Activated CD4-positive, alpha-beta T cell treated with anti-CD3 and anti-CD28 coated beads for 36 hours (primary cell): ENCODE data around the gene EXOSC9. TPM values are rescaled to one million over a fixed set of nuclear protein-coding genes. Genes with fewer than 3 reads are reported as not detected.
A peak's percentile ranks its signal among the peaks of the same experiment; 100 is the strongest.

ENCODE experiments used
- ATAC-seq: fragments of 200-7000 bp; cut with Tn5 transposase; one replicate; pipeline ENCODE4 v1.10.0; 2021; ENCODE audit warnings: mild to moderate bottlenecking, moderate library complexity
- CTCF ChIA-PET: fragments of 350-600 bp; sonication (Branson Sonifier 250); formaldehyde crosslinking; loops from one replicate; lab custom pipeline; 2021; ENCODE audit warnings: antibody characterized with exemption; lab: Charles Lee
- POLR2A ChIA-PET: fragments of 350-600 bp; sonication (Branson Sonifier 250); formaldehyde crosslinking; loops from one replicate; lab custom pipeline; 2021; ENCODE audit warnings: antibody characterized with exemption, inconsistent platforms; lab: Charles Lee
- DNase-seq: peaks from one replicate; pipeline ENCODE4 v3.0.0-alpha.2; 2020
- H3K27ac Mint-ChIP-seq: one replicate; pipeline ENCODE4 v1.8.0; 2021; ENCODE audit warnings: mixed read lengths
- H3K27me3 Mint-ChIP-seq: one replicate; pipeline ENCODE4 v1.8.0; 2021; ENCODE audit warnings: mixed read lengths
- H3K36me3 Mint-ChIP-seq: one replicate; pipeline ENCODE4 v1.8.0; 2021; ENCODE audit warnings: low read depth, mixed read lengths
- H3K4me1 Mint-ChIP-seq: one replicate; pipeline ENCODE4 v1.8.0; 2021; ENCODE audit warnings: mixed read lengths
- H3K4me3 Mint-ChIP-seq: one replicate; pipeline ENCODE4 v1.8.0; 2021; ENCODE audit warnings: mild to moderate bottlenecking, moderate library complexity, mixed read lengths
- H3K9me3 Mint-ChIP-seq: one replicate; pipeline ENCODE4 v1.8.0; 2021; ENCODE audit warnings: low read depth, mixed read lengths
- intact Hi-C, 2 experiments: fragments of 100-400 bp; cut with DNase I in 1 of 2; cut with micrococcal nuclease in 1 of 2; formaldehyde crosslinking; loops; one replicate each; pipeline versions ENCODE4 v1.14.2 to v1.15.1; 2022 to 2024; cut with DNase I, micrococcal nuclease
- total RNA-seq, 2 experiments: library from RNA; stranded (reverse); gene quantifications; one replicate each; pipeline ENCODE4 v1.2.3, GENCODE V29; 2021

Gene EXOSC9
- total RNA-seq, 2 experiments from 2014 or later = 85.4 to 94.5 TPM

GRCh38 chr4:121824171-121824527, 23.0 kb downstream of the EXOSC9 start:
- Mint-ChIP-seq H3K27ac (peak overlapping the region; percentile 88), H3K4me3 (peak overlapping the region; percentile 97), H3K9me3 (no peaks in the 10 kb centered on the region), H3K4me1 (peaks cover 14% of the 10 kb centered on the region), H3K27me3 (no peaks in the 10 kb centered on the region), H3K36me3 (peaks cover 38% of the 10 kb centered on the region)
- ChIA-PET POLR2A (interaction anchor here (1.1 to 1.2 kb wide), 2 partner anchors 11 to 23 kb away, joined by 3 to 5 read pairs; partner anchors contain the start of gene EXOSC9), CTCF (interaction anchor here (0.6 to 2.1 kb wide), 8 partner anchors 11 to 884 kb away, joined by 3 to 6 read pairs (median 3); partner anchors contain the start of gene EXOSC9)
- intact Hi-C loops = loop anchor here (1.0 to 10.0 kb wide), 6 partner anchors 46 to 1101 kb away; partner anchors contain the start of genes BBS7 (in 2 of the 2), BLTP1 (in 2 of the 2), ANXA5 (in 1 of the 2) and BBS12 (in 1 of the 2)
- DNase-seq = no peak
- no peak for ATAC-seq

DNA sequence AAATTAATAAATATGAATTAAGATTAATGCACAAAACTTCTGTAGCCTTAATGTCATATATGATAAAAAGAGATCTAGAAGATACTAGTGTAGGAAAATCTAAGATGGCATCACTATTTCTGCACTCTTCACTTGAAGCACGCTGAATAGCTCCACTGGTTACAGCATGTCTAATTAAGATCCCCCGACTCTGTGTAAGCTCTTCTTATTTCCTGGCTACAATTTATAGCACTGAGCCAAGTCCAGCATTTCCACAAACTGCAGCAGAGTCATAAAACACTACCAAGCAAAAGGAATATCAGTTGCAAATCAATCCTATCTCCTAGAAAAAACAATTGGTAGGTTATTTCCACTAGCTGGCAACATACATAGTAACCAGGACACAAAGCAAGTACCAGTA, 23.8 kb downstream of the EXOSC9 start:
- CTCF ChIA-PET = interaction anchor here (0.7 to 2.1 kb wide), 6 partner anchors 11 to 517 kb away, joined by 3 to 6 read pairs (median 4); partner anchors contain the start of gene EXOSC9
- peaks cover 10% of the 10 kb centered on the region for H3K4me1 Mint-ChIP-seq
- no peak overlapping the region for H3K4me3 Mint-ChIP-seq
- DNase-seq (no peak), ATAC-seq (no peak)
- H3K9me3 Mint-ChIP-seq = no peaks in the 10 kb centered on the region
- intact Hi-C loops = loop anchor here (1.0 to 10.0 kb wide), 6 partner anchors 45 to 1100 kb away; partner anchors contain the start of genes BBS7 (in 2 of the 2), BLTP1 (in 2 of the 2), ANXA5 (in 1 of the 2) and BBS12 (in 1 of the 2)
- no peak overlapping the region for H3K27ac Mint-ChIP-seq
- no peaks in the 10 kb centered on the region for H3K27me3 Mint-ChIP-seq
- POLR2A ChIA-PET = interaction anchor here (0.6 to 1.2 kb wide), 4 partner anchors 12 to 129 kb away, joined by 3 to 6 read pairs (median 4); partner anchors contain the start of gene EXOSC9
- H3K36me3 Mint-ChIP-seq = peaks cover 31% of the 10 kb centered on the region

DNA sequence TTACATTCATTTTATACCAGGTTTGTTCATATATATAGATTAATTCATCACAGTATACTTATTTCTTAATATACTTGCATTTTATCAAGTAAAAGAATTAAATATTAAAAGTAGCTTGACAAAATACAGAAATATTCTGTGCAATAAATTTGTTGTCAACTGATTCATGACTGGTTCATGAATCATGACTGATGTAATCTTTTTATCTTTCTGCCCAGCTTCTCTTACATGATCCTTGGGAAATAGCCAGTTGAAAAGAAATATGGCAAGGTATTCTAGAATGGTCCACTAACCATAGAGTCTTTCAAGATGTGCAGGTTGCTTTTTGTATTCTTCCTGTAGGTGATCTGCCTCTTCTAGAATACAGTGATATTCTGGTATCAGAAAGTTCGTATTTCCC, 26.7 kb downstream of the EXOSC9 start:
- Mint-ChIP-seq H3K4me3 (no peak overlapping the region), H3K36me3 (peaks cover 12% of the 10 kb centered on the region), H3K27me3 (no peaks in the 10 kb centered on the region), H3K9me3 (no peaks in the 10 kb centered on the region), H3K27ac (no peak overlapping the region), H3K4me1 (no peaks in the 10 kb centered on the region)
- POLR2A ChIA-PET = no interaction called here
- no peak for ATAC-seq
- intact Hi-C loops = loop anchor here in 1 of 2 experiments (10.0 kb wide), 1 partner anchor 1097 kb away; the partner anchor contains the start of gene NUDT6
- CTCF ChIA-PET = interaction anchor here (0.9 to 2.5 kb wide), 3 partner anchors 8 to 73 kb away, joined by 3 to 6 read pairs (median 5); partner anchors contain the start of gene BBS7
- no peak for DNase-seq

DNA sequence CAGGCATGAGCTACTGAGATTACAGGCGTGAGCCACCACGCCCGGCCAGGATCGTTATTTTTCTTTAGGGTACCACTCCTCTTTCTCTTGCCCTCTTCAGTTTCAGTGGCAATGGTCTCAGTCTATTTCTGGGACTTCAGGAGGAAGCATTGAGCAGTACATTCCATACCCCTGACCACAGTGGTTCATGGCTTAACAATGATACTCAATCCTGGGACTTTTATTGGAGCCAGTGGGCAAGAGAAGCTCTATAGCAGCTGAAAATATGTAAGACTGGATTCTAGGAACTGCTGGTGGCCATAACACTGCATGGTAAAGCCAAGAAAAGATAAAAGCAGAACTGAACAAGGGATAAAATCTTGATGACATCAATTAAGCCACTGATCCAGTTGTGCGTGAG, 28.4 kb downstream of the EXOSC9 start:
- CTCF ChIA-PET = interaction anchor here (0.7 kb wide), 1 partner anchor 112 kb away, joined by 5 read pairs; no protein-coding TSS in a partner anchor
- Mint-ChIP-seq H3K27ac (no peak overlapping the region), H3K27me3 (no peaks in the 10 kb centered on the region), H3K9me3 (no peaks in the 10 kb centered on the region), H3K36me3 (peaks cover 6% of the 10 kb centered on the region), H3K4me1 (no peaks in the 10 kb centered on the region), H3K4me3 (no peak overlapping the region)
- ATAC-seq = no peak
- POLR2A ChIA-PET = interaction anchor here (0.6 kb wide), 2 partner anchors 457 to 1408 kb away, joined by 4 to 7 read pairs; no protein-coding TSS in a partner anchor
- intact Hi-C loops = loop anchor here in 1 of 2 experiments (10.0 kb wide), 1 partner anchor 1095 kb away; the partner anchor contains the start of gene NUDT6
- no peak for DNase-seq

- ChIA-PET CTCF (interaction anchor here (0.9 kb wide), 1 partner anchor 12 kb away, joined by 3 read pairs; no protein-coding TSS in a partner anchor), POLR2A (no interaction called here)
These were observed 37.0 kb downstream of the EXOSC9 start for GRCh38 chr4:121838136-121838535.

DNA sequence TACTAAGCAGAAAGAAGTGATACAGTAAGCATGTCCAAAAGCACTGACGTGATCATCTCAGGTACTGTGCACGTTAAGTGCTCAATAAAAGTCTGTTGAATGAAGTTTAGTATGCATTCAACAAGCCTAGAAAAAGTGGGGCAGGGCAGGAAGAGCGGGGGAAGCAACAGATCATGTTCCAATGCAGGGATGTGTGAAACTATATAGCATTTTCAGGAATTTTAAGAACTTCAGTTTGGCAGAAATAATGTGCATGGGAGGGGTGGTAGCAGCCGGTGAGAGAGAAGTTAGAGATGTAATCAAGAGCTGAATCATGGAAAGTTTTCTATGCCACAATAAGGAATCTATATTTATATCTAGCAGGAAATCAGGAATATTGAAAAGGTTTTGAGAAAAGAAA, 41.7 kb downstream of the EXOSC9 start:
- H3K27me3 Mint-ChIP-seq = no peaks in the 10 kb centered on the region
- H3K4me1 Mint-ChIP-seq = no peaks in the 10 kb centered on the region
- POLR2A ChIA-PET = no interaction called here
- CTCF ChIA-PET = no interaction called here
- H3K36me3 Mint-ChIP-seq = peaks cover 25% of the 10 kb centered on the region
- no peak overlapping the region for H3K27ac Mint-ChIP-seq
- DNase-seq (no peak), ATAC-seq (no peak)
- H3K9me3 Mint-ChIP-seq = peaks cover 2% of the 10 kb centered on the region
- no peak overlapping the region for H3K4me3 Mint-ChIP-seq
- intact Hi-C loops = no loop called here

More at GRCh38 chr4:121838136-121838535, 37.0 kb downstream of the EXOSC9 start:
- H3K4me1 Mint-ChIP-seq = no peaks in the 10 kb centered on the region
- ATAC-seq (no peak), DNase-seq (no peak)
- intact Hi-C loops = no loop called here
- H3K27ac Mint-ChIP-seq = no peak overlapping the region
- H3K9me3 Mint-ChIP-seq = peaks cover 2% of the 10 kb centered on the region
- peaks cover 26% of the 10 kb centered on the region for H3K36me3 Mint-ChIP-seq
- no peak overlapping the region for H3K4me3 Mint-ChIP-seq
- no peaks in the 10 kb centered on the region for H3K27me3 Mint-ChIP-seq

GRCh38 chr4:121846662-121847061, 45.5 kb downstream of the EXOSC9 start:
- H3K27me3 Mint-ChIP-seq = no peaks in the 10 kb centered on the region
- intact Hi-C loops = no loop called here
- DNase-seq (no peak), ATAC-seq (peak; percentile 19)
- no peaks in the 10 kb centered on the region for H3K9me3 Mint-ChIP-seq
- ChIA-PET CTCF (no interaction called here), POLR2A (no interaction called here)
- H3K4me3 Mint-ChIP-seq = no peak overlapping the region
- H3K27ac Mint-ChIP-seq = no peak overlapping the region
- H3K36me3 Mint-ChIP-seq = peaks cover 12% of the 10 kb centered on the region
- no peaks in the 10 kb centered on the region for H3K4me1 Mint-ChIP-seq

DNA sequence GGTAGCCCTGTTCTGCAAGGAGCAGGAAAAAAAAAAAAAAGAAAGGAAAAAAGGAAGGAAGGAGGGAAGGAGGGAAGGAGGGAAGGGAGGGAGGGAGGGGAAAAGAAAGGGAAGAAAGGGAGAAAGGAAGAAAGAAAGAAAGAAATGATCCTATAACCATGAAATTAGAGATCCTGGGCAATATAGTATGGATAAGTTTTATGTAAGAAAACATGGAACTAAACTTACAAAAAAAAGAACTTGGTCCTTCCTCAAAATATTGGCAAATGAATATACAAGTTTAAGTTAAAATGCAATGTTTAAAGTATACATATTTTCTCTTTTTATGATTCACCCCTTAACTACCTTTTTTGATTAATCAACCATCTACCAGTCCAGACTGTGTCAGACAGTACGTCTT, 50.2 kb downstream of the EXOSC9 start:
- DNase-seq = no peak
- H3K4me3 Mint-ChIP-seq = no peak overlapping the region
- H3K9me3 Mint-ChIP-seq = no peaks in the 10 kb centered on the region
- H3K27me3 Mint-ChIP-seq = no peaks in the 10 kb centered on the region
- intact Hi-C loops = no loop called here
- H3K36me3 Mint-ChIP-seq = peaks cover 14% of the 10 kb centered on the region
- no peak for ATAC-seq
- H3K27ac Mint-ChIP-seq = no peak overlapping the region
- no peaks in the 10 kb centered on the region for H3K4me1 Mint-ChIP-seq
- ChIA-PET CTCF (no interaction called here), POLR2A (no interaction called here)

DNA sequence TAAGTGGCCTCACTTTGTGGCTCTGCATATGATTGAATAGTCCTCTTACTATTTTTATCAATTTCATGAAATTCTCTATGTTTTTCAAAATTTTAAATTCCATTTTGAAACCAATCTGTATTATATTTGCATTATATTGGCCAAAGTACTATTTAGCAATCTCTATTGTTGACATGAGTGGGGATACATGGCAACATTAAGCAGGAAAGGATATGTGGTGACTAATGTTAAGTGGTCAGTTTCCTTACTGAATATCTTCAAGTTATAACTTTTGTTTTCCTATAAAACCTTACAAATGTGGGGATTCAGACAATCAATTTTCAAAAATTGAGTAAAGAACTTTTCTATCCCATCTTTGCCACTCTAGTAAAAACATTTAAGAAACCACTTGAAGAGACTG, 59.0 kb downstream of the EXOSC9 start:
- Mint-ChIP-seq H3K27me3 (no peaks in the 10 kb centered on the region), H3K9me3 (no peaks in the 10 kb centered on the region), H3K4me3 (no peak overlapping the region), H3K4me1 (peaks cover 12% of the 10 kb centered on the region), H3K36me3 (peaks cover 6% of the 10 kb centered on the region), H3K27ac (no peak overlapping the region)
- no peak for DNase-seq
- CTCF ChIA-PET = interaction anchor here (1.5 kb wide), 1 partner anchor 24 kb away, joined by 4 read pairs; no protein-coding TSS in a partner anchor
- intact Hi-C loops = no loop called here
- no peak for ATAC-seq
- POLR2A ChIA-PET = no interaction called here

- H3K9me3 Mint-ChIP-seq = no peaks in the 10 kb centered on the region
- H3K4me3 Mint-ChIP-seq = no peak overlapping the region
- H3K36me3 Mint-ChIP-seq = peaks cover 14% of the 10 kb centered on the region
- intact Hi-C loops = no loop called here
- POLR2A ChIA-PET = no interaction called here
- no peak overlapping the region for H3K27ac Mint-ChIP-seq
- CTCF ChIA-PET = no interaction called here
- DNase-seq = no peak
- H3K4me1 Mint-ChIP-seq = peaks cover 16% of the 10 kb centered on the region
- H3K27me3 Mint-ChIP-seq = no peaks in the 10 kb centered on the region
- ATAC-seq = no peak
These were observed 60.3 kb downstream of the EXOSC9 start for GRCh38 chr4:121861426-121861825.

GRCh38 chr4:121863799-121864198, 62.7 kb downstream of the EXOSC9 start:
- H3K27ac Mint-ChIP-seq = no peak overlapping the region
- peaks cover 20% of the 10 kb centered on the region for H3K36me3 Mint-ChIP-seq
- CTCF ChIA-PET = interaction anchor here (1.2 kb wide), 1 partner anchor 37 kb away, joined by 4 read pairs; no protein-coding TSS in a partner anchor

More at GRCh38 chr4:121863799-121864198, 62.7 kb downstream of the EXOSC9 start:
- peaks cover 18% of the 10 kb centered on the region for H3K4me1 Mint-ChIP-seq
- H3K4me3 Mint-ChIP-seq = no peak overlapping the region
- no peak for DNase-seq
- no peak for ATAC-seq
- intact Hi-C loops = no loop called here
- H3K27me3 Mint-ChIP-seq = no peaks in the 10 kb centered on the region
- no peaks in the 10 kb centered on the region for H3K9me3 Mint-ChIP-seq
- POLR2A ChIA-PET = no interaction called here
